ENCODE measurements around the gene NETO2.

- no peak for TF ChIP-seq CTCF (conservative IDR thresholded peaks at IDR 0.05 in 1 of 2, IDR thresholded peaks at IDR 0.05 in 1 of 2; ENCODE audit: low read depth in 1 of 2, low read length in 2 of 2)
- no peak for TF ChIP-seq EZH2 (IDR thresholded peaks at IDR 0.05; ENCODE audit: low read length, missing control alignments)
Measured at GRCh38 chr16:47055136-47055885, 88.4 kb downstream of the NETO2 start.
